H1 (cell line): ENCODE measurements around the gene CCDC51.

ENCODE experiments used
- CHD1 ChIP-seq: IDR thresholded peaks from 2 replicates; pipeline ENCODE4 v1.6.1; 2012; ENCODE audit warnings: low read depth, low read length, improper control_type of control experiment
- CTCF ChIP-seq, 3 experiments: IDR thresholded peaks; 1 replicate in 2 of 3; 2 replicates in 1 of 3; pipeline versions ENCODE4 v1.5.1 to v1.6.1; 2011; ENCODE audit warnings: low read length in 3 of 3, mild to moderate bottlenecking in 3 of 3, inconsistent platforms in 2 of 3, low read depth in 1 of 3, moderate library complexity in 1 of 3; ENCODE audit not compliant: insufficient read depth in 1 of 3; ENCODE audit errors: control extremely low read depth in 1 of 3
- EP300 ChIP-seq, 2 experiments: IDR thresholded peaks; 1 replicate in 1 of 2; 2 replicates in 1 of 2; pipeline ENCODE4 v1.6.1; 2011 to 2012; ENCODE audit warnings: low read depth in 2 of 2, low read length in 2 of 2, mild to moderate bottlenecking in 2 of 2, borderline replicate concordance in 1 of 2, inconsistent platforms in 1 of 2, moderate library complexity in 1 of 2
- FOSL1 ChIP-seq: IDR thresholded peaks from 2 replicates; pipeline ENCODE4 v1.6.1; 2011; ENCODE audit warnings: mild to moderate bottlenecking, low read depth, low read length, moderate library complexity; ENCODE audit not compliant: insufficient read depth
- KDM1A ChIP-seq: fragments of 200-600, 300-600 bp; sonication (generic); IDR thresholded peaks from 2 replicates; pipeline ENCODE4 v1.7.1; 2016; ENCODE audit warnings: mild to moderate bottlenecking, low read length, borderline replicate concordance
- MAX ChIP-seq: IDR thresholded peaks from 2 replicates; pipeline ENCODE4 v1.6.1; 2012; ENCODE audit warnings: inconsistent platforms
- PHF8 ChIP-seq: fragments of 200-600 bp; sonication (generic); conservative IDR thresholded peaks from 2 replicates; pipeline ENCODE4 v1.7.1; 2012; ENCODE audit warnings: low read depth, mild to moderate bottlenecking, inconsistent platforms, low read length, moderate library complexity
- POLR2A ChIP-seq, 2 experiments: IDR thresholded peaks; 1 replicate in 1 of 2; 2 replicates in 1 of 2; pipeline ENCODE4 v1.6.1; 2011; ENCODE audit warnings: low read depth in 2 of 2, low read length in 2 of 2, mild to moderate bottlenecking in 2 of 2; ENCODE audit errors: control extremely low read depth in 1 of 2
- POLR2AphosphoS5 ChIP-seq: IDR thresholded peaks from 2 replicates; pipeline ENCODE4 v1.6.1; 2011; ENCODE audit warnings: low read depth, low read length
- RAD21 ChIP-seq, 2 experiments: IDR thresholded peaks in 1 of 2; conservative IDR thresholded peaks in 1 of 2; 2 replicates each; pipeline ENCODE4 v1.6.1; 2011; ENCODE audit warnings: low read depth in 2 of 2, low read length in 2 of 2, improper control_type of control experiment in 1 of 2, inconsistent platforms in 1 of 2, mild to moderate bottlenecking in 1 of 2, moderate library complexity in 1 of 2
- RBBP5 ChIP-seq: IDR thresholded peaks from 2 replicates; pipeline ENCODE4 v1.7.1; 2012; ENCODE audit warnings: low read depth, mild to moderate bottlenecking, inconsistent platforms, low read length, moderate library complexity, borderline replicate concordance
- YY1 ChIP-seq: IDR thresholded peaks from 2 replicates; pipeline ENCODE4 v1.6.1; 2011; ENCODE audit warnings: low read depth, mild to moderate bottlenecking, low read length

- TF ChIP-seq CTCF (IDR thresholded peaks at IDR 0.05; ENCODE audit: control extremely low read depth in 1 of 3, insufficient read depth in 1 of 3, low read depth in 1 of 3, low read length in 3 of 3) (no peak), EP300 (IDR thresholded peaks at IDR 0.05; ENCODE audit: borderline replicate concordance in 1 of 2, low read depth in 2 of 2, low read length in 2 of 2) (no peak), KDM1A (no peak), MAX (no peak), POLR2A (IDR thresholded peaks at IDR 0.05; ENCODE audit: control extremely low read depth in 1 of 2, low read depth in 2 of 2, low read length in 2 of 2) (no peak), YY1 (no peak), RAD21 (IDR thresholded peaks at IDR 0.05 in 1 of 2, conservative IDR thresholded peaks at IDR 0.05 in 1 of 2; ENCODE audit: low read depth in 2 of 2, low read length in 2 of 2) (no peak), CHD1 (no peak), FOSL1 (no peak), PHF8 (no peak), RBBP5 (no peak), POLR2AphosphoS5 (no peak)
Measured at GRCh38 chr3:48437812-48438211, 2.1 kb downstream of the CCDC51 start.
